NCI-H345 treated with DMSO at 0.1 percent for 48 hours (cell line): ENCODE measurements around the gene PAQR6.
"Not testable (repeated sequence)": the region's sequence is repeated elsewhere in the genome, so short reads cannot be mapped to it uniquely, and the experiment has no call there.

Experiments
- DNase-seq: peaks from one replicate; lab custom pipeline; 2025; ENCODE audit not compliant: unreplicated experiment; lab: John Stamatoyannopoulos, UW

Gene PAQR6

GRCh38 chr1:156233426-156234127 is 14.3 kb downstream of the PAQR6 start:
- no peak for DNase-seq

- no peak for DNase-seq
These were observed 15.5 kb downstream of the PAQR6 start for GRCh38 chr1:156232201-156232894.

GRCh38 chr1:156230473-156230837 is 17.4 kb downstream of the PAQR6 start:
- DNase-seq, result no peak

- DNase-seq, result no peak
These were observed 17.9 kb downstream of the PAQR6 start for GRCh38 chr1:156229809-156230472.

- DNase-seq, result no peak
These were observed 19.4 kb downstream of the PAQR6 start for GRCh38 chr1:156228501-156228900.

GRCh38 chr1:156226782-156227181 is 21.1 kb downstream of the PAQR6 start:
- DNase-seq, result no peak

- DNase-seq, result no peak
These were observed 21.7 kb downstream of the PAQR6 start for GRCh38 chr1:156226116-156226538.

- no peak for DNase-seq
These were observed 22.2 kb downstream of the PAQR6 start for GRCh38 chr1:156225677-156226014.

- DNase-seq, result no peak
These were observed 25.7 kb downstream of the PAQR6 start for GRCh38 chr1:156221986-156222692.

GRCh38 chr1:156220226-156220625 is 27.6 kb downstream of the PAQR6 start:
- no peak for DNase-seq

- no peak for DNase-seq
These were observed 30.0 kb downstream of the PAQR6 start for GRCh38 chr1:156217871-156218270.

GRCh38 chr1:156216361-156217086 is 31.3 kb downstream of the PAQR6 start:
- not testable (repeated sequence) for DNase-seq

GRCh38 chr1:156214024-156214748 is 33.7 kb downstream of the PAQR6 start:
- DNase-seq, result no peak

- DNase-seq, result no peak
These were observed 34.3 kb downstream of the PAQR6 start for GRCh38 chr1:156213644-156213966.

- peak; percentile 100 for DNase-seq
These were observed 34.8 kb downstream of the PAQR6 start, which contains the start of gene PMF1 for GRCh38 chr1:156212833-156213643. TSS of gene PMF1 (plus strand) at chr1:156213007. CDS start at chr1:156213016, 9 bp downstream.

- DNase-seq, result no peak
These were observed 35.7 kb downstream of the PAQR6 start for GRCh38 chr1:156212130-156212529.

- DNase-seq, result no peak
These were observed 36.6 kb downstream of the PAQR6 start for GRCh38 chr1:156211243-156211642.

GRCh38 chr1:156204686-156205085 is 43.2 kb downstream of the PAQR6 start:
- DNase-seq, result no peak

- no peak for DNase-seq
These were observed 44.5 kb downstream of the PAQR6 start for GRCh38 chr1:156203331-156203730.
